HG03354 (cell line): Measurements from ENCODE around the gene PDGFRA.
"Not testable (repeated sequence)": the region's sequence is repeated elsewhere in the genome, so short reads cannot be mapped to it uniquely, and the experiment has no call there.

Experiments used
- ATAC-seq: cut with Tn5 transposase; IDR thresholded peaks from one replicate; pipeline ENCODE4 v1.9.1; 2021; ENCODE audit warnings: mild to moderate bottlenecking; ENCODE audit not compliant: unreplicated experiment, poor library complexity, severe bottlenecking

The PDGFRA gene

GRCh38 chr4:54226404-54227255, 2.5 kb upstream of the PDGFRA start:
- no peak for ATAC-seq

GRCh38 chr4:54227256-54228055, 1.6 kb upstream of the PDGFRA start:
- ATAC-seq: no peak

GRCh38 chr4:54228056-54228527, 1.0 kb upstream of the PDGFRA start:
- ATAC-seq: no peak

GRCh38 chr4:54228546-54228945, 547 bp upstream of the PDGFRA start:
- no peak for ATAC-seq

- no peak for ATAC-seq
Measured at GRCh38 chr4:54229631-54230483, 764 bp downstream of the PDGFRA start.

GRCh38 chr4:54230484-54231418, 1.7 kb downstream of the PDGFRA start:
- no peak for ATAC-seq

GRCh38 chr4:54231419-54231767, 2.3 kb downstream of the PDGFRA start:
- ATAC-seq: no peak

GRCh38 chr4:54231768-54232688, 2.9 kb downstream of the PDGFRA start:
- no peak for ATAC-seq

- peak; percentile 84 for ATAC-seq
Measured at GRCh38 chr4:54233277-54233696, 4.2 kb downstream of the PDGFRA start.

- ATAC-seq: peak; percentile 64
Measured at GRCh38 chr4:54233697-54234496, 4.8 kb downstream of the PDGFRA start.

GRCh38 chr4:54234497-54235205, 5.6 kb downstream of the PDGFRA start:
- ATAC-seq: no peak

GRCh38 chr4:54236316-54236715, 7.2 kb downstream of the PDGFRA start:
- not testable (repeated sequence) for ATAC-seq

- no peak for ATAC-seq
Measured at GRCh38 chr4:54237770-54238169, 8.7 kb downstream of the PDGFRA start.

GRCh38 chr4:54238389-54238788, 9.3 kb downstream of the PDGFRA start:
- no peak for ATAC-seq

GRCh38 chr4:54241268-54241823, 12.3 kb downstream of the PDGFRA start:
- not testable (repeated sequence) for ATAC-seq

- ATAC-seq: not testable (repeated sequence)
Measured at GRCh38 chr4:54243541-54243940, 14.4 kb downstream of the PDGFRA start.
